Cardiac fibroblast (primary cell): ENCODE data around the gene LY6G5C.

ENCODE experiments used
- DNase-seq, 2 donors: peaks; one replicate each; pipeline versions ENCODE4 v3.0.0 to v3.0.0-alpha.2; 2010; ENCODE audit warnings: low read depth in 2 of 2
- H3K4me3 ChIP-seq, 2 donors: replicated peaks in 1 of 2; 1 replicate in 1 of 2; 2 replicates in 1 of 2; pipeline ENCODE4 v1.5.1; 2011; ENCODE audit warnings: low read depth in 2 of 2, low read length in 2 of 2, mild to moderate bottlenecking in 2 of 2, moderate library complexity in 1 of 2
- TF ChIP-seq, protein P1 (sequence below): IDR thresholded peaks from one replicate; pipeline ENCODE4 v1.5.1; 2011; ENCODE audit warnings: low read depth, mild to moderate bottlenecking, low read length, inconsistent platforms

LY6G5C gene

DNA sequence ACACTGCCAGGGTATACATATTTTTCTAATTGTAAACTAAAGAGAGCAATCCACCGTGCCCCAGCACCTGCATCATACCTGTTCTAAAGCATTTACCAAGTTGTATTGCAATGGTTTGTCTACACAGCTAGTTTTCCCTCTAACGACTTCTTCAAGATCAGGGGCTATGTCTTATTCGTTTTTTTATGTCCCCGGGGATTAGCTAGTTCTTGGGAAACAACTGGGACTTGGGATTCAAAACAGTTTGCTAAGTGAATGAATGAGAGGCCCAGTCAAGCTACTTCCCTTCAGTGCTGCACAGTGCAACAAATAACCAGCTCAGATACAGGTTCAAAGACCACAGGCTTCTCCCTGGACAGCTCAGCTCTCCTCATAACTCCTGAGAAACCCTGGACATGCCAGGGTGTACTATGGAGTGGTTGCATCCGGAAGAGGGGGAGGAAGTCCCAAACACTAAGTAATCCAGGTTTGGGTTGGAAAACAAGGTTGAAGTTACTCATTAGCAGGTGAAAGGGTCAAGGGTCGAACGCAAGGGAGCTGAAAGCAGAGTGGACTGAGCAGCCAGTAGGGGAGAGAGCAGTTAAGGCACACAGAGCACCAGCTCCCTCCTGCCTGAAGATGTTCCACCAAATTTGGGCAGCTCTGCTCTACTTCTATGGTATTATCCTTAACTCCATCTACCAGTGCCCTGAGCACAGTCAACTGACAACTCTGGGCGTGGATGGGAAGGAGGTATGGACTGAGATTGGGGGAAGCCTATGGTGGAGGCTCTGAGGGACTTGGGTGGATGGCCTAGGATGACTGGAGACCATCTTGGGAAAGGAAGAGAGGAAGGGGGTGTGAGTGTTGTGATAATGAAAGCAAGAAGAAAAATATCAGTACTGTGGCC is 25.3 kb downstream of the LY6G5C start, which contains the start of gene APOM:
APOM (plus strand) TSS at position 546 of the 889 bp plus-strand sequence; CDS start at position 619, 73 bp downstream.
- DNase-seq, result no peak
- TF ChIP-seq, protein P1, sequence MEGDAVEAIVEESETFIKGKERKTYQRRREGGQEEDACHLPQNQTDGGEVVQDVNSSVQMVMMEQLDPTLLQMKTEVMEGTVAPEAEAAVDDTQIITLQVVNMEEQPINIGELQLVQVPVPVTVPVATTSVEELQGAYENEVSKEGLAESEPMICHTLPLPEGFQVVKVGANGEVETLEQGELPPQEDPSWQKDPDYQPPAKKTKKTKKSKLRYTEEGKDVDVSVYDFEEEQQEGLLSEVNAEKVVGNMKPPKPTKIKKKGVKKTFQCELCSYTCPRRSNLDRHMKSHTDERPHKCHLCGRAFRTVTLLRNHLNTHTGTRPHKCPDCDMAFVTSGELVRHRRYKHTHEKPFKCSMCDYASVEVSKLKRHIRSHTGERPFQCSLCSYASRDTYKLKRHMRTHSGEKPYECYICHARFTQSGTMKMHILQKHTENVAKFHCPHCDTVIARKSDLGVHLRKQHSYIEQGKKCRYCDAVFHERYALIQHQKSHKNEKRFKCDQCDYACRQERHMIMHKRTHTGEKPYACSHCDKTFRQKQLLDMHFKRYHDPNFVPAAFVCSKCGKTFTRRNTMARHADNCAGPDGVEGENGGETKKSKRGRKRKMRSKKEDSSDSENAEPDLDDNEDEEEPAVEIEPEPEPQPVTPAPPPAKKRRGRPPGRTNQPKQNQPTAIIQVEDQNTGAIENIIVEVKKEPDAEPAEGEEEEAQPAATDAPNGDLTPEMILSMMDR, result no peak
- no peak within 1 kb of the TSS for H3K4me3 ChIP-seq

DNA sequence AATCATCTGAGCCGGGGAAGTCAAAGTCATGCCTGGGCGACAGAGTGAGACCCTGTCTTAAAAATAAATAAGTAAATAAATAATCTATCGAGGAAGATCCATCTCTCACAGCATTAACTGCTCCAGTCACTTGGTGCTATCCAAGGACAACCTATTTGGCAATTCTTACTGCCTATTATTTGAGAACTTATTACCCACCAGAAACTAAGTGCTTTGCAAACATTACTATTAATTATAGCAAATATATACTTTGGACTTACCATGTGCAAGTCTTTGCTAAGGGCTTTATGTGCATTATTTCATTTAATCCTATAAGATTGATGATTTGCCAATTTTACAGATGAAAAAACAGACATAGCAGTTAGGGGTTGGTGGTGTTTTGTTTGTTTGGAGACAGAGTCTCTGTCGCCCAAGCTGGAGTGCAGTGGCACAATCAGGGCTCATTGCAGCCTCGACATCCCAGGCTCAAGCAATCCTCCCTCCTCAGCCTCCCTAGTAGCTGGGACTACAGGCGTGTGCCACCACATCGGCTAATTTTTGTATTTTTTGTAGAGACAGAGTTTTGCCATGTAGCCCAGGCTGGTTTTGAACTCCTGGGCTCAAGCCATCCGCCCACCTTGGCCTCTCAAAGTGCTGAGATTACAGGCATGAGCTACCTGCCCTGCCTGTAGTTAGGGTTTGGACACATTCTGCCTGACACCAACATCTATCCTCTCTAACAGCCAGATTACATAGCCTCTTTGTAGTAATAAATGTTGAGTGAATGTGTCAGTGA is 26.1 kb downstream of the LY6G5C start:
- TF ChIP-seq, protein P1, result no peak
- DNase-seq, result no peak
- H3K4me3 ChIP-seq, result no peak overlapping the region

DNA sequence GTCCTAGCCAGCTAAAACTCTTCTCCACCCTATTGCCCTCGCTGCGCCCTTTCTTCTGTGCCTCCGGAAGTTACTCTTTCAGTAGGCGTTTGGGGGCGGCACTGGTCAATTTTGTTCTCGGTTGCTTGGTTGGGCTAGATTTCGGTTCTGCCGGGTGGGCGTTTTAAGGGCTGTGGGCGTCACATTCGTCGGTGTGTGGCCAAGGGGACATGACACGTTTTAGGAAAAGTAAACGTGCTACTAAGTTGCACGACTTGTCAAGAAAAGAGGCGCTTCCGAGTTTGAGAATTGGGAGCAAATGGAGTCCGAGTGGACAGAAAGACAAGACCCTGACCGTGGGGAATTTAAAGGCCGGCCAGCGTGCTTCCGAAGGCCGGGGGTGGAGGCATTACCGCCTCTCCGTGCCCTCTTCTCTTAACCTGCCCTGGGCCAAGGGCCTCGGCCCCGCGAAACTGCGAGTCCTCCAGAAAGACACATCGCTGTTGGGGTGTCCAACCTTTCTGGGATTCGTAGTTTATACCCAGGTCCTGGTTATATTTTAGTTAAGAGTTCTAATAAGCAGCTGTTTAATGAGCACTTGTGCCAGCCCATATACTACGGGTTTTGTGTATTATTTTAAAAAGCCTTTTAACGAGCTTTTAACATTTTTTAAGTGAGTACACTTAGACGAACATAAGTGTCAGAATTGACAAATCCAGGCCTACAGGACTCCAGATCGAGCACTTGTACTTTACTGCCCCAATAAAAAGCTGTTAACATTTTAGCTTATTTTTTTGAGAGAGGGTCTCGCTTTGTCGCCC is 27.7 kb downstream of the LY6G5C start:
- TF ChIP-seq, protein P1, result no peak
- H3K4me3 ChIP-seq, result peak overlapping the region; percentile 83 to 93
- DNase-seq, result peak in 1 of 2 donors; percentile 94

DNA sequence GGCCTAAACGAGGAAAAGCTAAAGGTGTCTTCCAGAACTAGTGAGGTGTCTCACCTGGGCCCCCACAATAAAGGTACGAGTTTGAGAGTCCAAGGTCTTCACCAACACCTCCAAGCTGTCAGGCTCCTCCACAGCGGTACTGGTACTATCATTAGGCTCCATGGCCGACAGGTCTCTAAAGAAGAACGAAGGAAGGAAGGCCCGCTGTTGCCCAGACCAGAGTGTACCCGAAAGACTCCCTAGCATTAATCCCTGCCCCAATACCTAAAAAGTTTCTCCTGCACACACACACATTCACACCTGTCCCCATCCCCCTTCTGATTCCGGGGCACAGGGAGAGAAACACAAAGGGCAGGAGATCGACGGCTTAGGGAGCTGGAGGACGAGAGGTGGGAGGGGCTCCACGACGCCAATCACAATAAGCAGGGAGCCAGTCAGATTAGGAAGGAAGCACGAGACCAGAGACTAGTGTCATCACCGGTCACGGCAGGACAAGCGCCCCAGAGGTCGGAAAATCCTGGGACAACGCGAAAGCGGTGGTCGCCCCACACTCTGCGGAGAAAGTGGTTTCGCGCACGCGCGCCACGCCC is 29.2 kb downstream of the LY6G5C start:
- H3K4me3 ChIP-seq, result peak overlapping the region; percentile 83 to 93
- TF ChIP-seq, protein P1, result no peak
- DNase-seq, result peak; percentile 76 to 84

DNA sequence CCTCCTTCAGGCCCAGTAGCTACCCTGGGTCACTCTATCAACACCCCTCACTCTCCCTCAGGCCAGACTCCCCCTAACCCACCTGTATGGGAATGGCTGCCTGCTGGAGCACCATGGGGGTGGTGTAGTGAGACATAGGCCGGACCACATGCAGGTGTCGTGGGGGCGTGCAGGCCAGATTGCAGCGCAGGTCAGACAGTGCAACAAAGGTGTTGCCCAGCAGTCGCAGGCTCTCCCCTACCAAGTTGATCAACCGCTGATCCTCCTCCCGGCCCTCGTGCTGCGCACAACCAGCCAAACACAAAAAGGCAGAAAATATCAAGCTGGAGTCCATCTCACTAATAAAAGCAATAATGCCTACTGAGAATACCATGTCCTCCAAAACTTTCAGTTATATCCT is 35.5 kb downstream of the LY6G5C start:
- TF ChIP-seq, protein P1, result no peak
- no peak overlapping the region for H3K4me3 ChIP-seq
- DNase-seq, result no peak

DNA sequence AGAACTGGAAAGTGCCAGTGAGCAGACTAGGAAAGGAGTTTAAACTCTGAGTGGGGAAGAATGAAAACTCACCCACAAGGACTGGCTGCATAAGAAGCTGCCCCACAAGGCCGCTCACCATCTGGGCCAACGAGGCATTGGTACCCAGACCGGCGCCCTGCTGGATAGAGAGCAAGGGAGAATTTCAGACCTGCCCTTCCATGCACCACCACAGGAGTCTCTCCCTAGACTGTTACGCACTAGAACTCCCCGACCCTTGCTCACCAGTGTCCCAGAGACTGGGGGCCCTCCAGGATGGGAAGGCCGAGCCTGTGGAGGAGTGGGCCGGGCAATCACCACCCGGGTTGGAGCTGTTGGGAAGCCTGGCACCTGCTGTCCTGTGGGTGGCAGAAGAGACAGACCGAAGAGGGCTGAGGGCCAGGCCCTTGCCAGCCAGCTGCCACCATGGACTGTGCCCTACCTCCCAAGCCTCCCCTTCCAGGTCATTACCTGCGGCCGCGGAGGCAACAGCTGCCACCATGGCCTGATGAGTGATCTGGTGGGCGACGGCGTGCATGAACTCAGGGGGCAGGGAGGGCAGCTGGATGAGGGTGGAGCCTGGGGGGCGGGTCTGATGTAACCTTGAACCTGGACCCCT is 36.9 kb downstream of the LY6G5C start:
- H3K4me3 ChIP-seq, result no peak overlapping the region
- no peak for DNase-seq
- TF ChIP-seq, protein P1, result no peak
